CD4-positive, alpha-beta T cell treated with Interleukin-4 for 4 hours (primary cell): Measurements from ENCODE around the gene CRTC3.
A peak's percentile ranks its signal among the peaks of the same experiment; 100 is the strongest.
"Not testable (repeated sequence)": the region's sequence is repeated elsewhere in the genome, so short reads cannot be mapped to it uniquely, and the experiment has no call there.

ENCODE experiments used
- DNase-seq: peaks from one replicate; pipeline ENCODE4 v3.0.0-alpha.2; 2020

The CRTC3 gene

DNA sequence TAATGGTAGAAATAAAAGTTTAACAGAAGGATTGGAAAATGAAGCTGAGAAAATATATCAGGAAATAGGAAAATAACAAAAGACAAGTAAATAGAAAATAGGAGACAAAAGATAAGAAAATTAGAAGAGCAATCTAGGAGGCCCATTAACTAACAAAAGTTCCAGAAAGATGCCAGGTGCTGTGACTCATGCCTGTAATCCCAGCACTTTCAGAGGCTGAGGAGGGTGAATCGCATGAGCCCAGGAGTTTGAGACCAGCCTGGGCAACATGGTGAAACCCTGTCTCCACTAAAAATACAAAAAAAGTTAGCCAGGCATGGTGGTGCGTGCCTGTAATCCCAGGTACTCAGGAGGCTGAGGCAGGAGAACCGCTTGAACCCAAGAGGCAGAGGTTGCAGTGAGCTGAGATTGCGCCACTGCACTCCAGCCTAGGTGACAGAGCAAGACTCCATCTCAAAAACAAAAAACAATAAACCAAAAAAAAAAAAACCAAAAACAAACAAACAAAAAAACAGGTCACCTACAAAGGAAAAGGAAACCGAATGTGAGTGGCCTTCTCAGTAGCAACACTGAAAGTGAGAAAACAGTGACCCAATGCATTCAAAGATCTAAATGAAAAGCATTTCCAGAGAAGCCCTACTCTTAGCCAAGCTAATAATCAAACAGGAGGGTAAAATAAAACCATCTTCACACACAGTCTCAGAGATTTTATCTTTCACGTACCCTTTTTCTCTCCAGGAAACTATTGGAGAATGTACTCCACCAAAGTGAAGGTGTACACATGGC is 5.5 kb upstream of the CRTC3 start:
- not testable (repeated sequence) for DNase-seq

DNA sequence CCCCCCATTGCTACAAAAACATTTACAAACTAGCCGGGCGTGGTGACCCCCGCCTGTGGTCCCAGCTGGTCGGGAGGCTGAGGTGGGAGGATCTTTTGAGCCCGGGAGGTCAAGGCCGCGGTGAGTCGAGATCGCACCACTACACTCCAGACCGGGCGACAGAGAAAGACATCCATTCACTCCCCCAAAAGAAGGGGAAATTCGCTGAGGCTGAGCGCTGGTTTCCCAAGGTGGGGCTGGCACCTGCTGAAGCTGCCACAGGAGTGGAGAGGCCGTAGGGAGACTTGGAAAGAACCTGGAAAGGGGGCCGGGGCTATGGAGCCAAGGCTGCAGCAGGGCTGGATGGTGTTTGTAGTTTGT is 732 bp upstream of the CRTC3 start:
- DNase-seq: no peak

DNA sequence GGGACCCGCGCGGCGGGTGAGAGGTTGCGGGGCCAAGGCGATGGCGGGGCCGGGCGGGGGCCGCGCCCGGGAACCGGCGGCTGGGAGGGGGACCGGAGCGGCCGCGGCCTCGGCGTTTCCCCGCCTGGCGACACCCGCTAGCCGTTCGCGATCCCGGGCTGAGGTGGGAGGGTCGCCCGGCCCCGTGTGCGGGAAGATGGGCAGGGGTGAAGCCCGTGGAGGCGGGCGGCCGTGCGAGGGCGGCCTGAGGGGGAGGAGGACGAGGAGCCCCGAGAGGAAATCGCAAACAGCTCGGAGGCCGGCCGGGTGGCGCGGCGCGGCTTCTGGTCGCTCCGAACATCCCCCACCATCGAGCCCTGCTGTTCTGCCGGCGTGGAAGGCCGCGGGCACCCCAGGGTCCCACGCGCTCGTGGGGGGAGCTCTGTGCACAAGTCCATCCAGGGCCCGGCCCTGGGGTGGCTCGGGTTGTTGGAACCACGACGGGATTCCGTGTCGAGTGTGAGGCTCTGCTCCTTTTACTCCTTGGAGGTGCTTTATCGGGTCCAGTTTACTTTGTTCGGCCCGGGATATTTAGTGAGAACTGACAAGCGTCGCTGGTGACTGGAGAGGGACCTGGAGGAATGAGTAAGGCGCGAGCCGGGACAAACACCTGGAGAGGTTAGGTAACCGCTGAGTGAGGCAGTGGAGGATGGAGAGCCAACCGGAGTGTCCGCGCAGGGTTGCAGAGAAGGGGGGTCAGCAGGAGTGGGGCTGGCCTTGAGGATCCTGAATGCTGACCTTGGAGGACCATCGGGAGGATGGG is 728 bp downstream of the CRTC3 start:
- DNase-seq: peak; percentile 29

DNA sequence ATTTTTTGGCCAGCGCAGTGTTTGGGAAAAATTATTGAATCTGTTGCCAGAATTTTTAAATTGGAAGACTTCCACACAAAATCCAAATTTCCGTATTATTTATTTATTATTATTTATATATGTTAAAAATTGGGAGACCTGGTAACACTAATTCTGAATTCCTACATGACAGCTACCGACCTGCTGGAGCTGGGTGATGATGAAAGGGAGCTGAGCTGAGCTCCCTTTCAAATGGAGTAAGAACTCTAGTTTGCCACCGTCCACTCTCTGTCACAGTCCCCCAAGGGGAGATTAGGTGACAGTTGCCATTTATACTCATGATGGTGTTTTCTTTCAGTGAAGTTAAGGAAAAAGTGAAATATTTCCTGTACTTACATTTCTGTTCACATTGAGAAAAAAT is 1.4 kb downstream of the CRTC3 start:
- no peak for DNase-seq

DNA sequence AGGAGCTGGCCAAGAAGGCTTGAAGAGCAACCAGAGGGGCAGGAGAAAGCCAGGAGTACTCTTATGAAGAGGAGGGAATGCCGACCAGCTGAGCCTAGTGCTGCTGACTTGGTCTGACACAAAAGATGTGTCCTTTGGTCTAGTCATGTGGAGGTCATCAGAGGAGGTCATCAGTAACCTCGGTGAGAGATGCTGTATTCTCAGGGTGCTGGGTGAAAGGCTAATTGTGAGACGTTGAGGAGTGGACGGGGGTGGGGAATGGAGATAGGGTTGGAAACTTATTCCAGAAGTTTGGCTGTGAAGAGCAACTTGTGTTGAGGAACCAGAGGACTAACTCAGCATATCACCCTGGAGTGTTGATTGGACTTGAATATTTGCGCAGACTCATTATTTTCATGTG is 5.5 kb downstream of the CRTC3 start:
- DNase-seq: no peak

DNA sequence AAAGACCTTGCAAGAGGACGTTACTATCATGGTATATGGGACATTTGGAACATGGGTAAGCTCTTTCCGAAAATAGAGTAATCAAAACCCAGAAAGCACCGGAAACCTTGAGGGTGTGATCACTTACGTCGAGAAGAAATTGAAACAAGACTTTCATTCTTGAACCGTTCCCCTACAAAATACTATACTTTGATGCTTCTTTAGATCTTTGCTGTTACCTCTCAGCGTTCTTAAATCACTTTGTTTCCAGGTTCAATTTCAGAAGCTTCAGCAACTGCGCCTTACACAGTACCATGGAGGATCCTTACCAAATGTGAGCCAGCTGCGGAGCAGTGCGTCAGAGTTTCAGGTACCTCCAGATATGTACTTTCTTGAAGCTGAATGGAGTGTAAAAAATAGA is 10.1 kb downstream of the CRTC3 start:
- DNase-seq: peak; percentile 56

DNA sequence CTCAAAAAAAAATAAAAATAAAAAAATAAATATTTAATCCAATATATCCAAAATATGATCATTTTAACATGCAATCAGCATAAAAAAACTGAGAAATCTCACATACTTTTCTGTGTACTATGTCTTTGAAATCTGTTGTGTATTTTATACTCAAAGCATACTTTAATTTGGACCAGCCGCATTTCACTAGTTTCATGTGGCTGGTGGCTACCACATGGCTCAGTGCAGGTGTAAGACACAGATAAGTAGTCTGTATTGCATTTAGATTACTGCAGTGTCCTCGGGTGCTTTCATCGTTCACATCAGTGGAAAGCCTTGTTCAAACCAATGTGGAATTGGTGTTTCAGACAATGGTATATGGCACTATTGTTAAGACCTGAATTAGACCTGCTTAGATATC is 11.0 kb downstream of the CRTC3 start:
- no peak for DNase-seq

DNA sequence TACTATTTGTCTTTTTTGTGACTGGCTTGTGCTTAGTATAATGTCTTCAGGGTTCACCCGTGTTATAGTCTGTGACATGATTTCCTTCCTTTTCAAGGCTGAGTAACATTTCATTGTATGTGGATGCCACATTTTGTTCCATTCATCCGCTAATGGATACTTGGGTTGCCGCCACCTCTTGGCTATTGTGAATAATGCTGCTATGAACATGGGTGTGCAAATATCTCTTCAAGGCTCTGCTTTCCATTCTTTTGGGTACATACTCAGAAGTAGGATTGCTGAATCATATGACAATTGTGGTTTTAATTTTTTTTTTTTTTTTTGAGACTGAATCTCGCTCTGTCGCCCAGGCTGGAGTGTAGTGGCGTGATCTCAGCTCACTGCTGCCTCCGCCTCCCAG is 15.4 kb downstream of the CRTC3 start:
- DNase-seq: no peak

DNA sequence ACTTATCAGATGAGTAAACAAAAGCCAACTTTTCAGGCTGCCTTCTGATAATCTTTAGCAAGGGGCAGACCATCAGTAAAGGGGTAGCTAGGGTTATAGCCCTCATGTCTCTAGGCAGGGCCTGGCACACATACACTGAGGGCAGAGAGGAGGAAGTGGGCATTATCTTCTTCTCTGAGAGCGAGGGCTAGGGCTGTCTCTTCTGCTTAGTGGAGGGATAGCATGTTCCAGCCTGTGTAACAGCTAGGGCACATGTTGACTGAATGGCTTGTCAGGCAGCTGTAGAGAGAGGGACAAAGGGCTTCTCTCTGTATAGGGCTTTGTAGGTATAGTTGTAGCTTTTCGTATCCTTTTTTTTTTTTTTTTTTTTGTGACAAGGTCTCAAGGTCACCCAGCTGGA is 17.8 kb downstream of the CRTC3 start:
- no peak for DNase-seq

DNA sequence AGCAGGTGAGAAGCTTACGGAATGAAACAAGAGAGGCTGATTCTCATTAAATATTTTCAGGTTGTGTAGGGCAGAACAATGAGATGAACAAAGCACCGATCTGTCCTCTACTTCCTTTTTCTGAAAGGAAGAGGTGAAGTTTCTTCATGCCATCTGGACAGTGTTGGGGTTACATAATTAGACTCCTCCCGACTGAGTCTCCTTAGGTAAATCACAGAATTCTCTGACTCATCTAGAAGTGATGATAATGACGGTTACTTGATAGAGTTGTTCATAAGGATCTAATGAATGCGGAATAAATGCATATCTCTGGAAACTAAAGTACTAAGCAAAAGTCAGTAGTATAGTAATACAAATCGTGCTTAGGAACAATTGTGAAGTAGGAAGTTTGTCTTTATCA is 21.2 kb downstream of the CRTC3 start:
- no peak for DNase-seq

DNA sequence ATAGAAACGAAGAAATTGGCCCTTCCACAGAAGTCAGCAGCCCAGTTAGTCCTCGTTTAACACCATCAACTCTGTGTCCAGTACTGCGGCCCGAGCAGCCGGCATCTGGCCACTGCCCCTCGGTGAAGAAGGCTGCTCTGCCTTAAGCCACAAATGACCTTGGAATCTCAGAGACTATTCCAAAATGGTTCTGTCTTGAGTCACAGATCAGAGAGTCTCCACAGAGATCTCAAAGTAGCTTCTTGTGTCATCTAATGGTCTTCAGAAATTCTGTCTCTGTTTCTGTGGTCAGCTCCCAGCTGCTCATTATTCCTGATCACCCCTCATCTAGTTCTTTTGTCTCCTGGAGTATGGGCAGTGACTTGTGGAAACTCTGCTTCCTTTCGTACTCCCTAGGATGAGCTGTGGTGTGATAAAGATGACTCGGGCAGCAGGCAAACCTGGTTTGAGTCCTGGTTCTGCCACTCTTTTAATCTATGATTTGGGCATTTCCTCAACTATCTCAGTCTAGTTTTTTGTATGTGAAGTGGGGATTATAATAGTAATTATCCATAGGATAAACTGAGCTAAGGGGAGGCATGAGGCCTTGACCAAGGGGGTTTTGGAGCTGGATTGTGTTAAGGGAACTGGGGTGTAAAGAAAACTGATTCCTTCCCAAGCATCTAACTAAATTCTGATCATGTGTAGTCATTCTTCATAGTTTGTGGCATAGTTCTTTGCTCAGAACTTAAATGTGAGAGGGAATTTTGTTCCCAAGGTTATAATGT is 22.6 kb downstream of the CRTC3 start:
- DNase-seq: no peak

DNA sequence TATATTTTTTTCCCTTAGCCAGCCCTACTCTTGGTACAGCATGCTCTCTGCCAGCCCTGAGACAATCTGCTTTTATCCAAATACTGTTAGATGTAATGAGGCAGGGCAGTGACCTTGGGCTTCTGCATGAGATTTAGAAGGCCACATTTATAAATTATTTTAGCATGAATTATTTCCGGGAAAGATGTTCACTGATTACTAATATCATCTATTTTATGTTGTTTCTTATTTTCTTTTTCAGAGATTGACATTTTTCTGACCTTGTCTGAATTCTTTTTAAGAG is 23.1 kb downstream of the CRTC3 start:
- DNase-seq: no peak

DNA sequence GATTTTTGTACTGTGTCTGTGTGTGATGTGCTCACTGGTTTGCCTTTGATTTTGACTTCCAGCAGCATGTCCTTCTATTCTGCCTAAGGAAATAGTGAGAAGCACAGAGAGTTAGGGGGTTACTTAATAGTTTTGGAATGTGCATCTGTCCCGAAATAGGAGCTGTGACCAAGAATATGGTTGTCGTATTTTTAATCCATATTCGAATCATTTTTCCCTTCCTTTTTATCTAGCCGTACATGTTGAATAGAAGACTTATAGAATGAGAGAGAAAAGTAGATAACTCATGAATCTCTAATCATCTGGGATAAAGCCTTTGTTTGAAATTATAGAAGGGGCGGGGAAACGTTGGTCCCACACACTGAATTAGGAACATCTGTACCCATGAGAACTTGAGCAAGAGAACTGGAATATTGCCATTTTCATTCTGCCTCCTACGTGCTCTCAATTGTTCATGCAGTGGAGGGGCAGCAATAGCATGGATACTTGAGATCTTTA is 23.6 kb downstream of the CRTC3 start:
- no peak for DNase-seq

DNA sequence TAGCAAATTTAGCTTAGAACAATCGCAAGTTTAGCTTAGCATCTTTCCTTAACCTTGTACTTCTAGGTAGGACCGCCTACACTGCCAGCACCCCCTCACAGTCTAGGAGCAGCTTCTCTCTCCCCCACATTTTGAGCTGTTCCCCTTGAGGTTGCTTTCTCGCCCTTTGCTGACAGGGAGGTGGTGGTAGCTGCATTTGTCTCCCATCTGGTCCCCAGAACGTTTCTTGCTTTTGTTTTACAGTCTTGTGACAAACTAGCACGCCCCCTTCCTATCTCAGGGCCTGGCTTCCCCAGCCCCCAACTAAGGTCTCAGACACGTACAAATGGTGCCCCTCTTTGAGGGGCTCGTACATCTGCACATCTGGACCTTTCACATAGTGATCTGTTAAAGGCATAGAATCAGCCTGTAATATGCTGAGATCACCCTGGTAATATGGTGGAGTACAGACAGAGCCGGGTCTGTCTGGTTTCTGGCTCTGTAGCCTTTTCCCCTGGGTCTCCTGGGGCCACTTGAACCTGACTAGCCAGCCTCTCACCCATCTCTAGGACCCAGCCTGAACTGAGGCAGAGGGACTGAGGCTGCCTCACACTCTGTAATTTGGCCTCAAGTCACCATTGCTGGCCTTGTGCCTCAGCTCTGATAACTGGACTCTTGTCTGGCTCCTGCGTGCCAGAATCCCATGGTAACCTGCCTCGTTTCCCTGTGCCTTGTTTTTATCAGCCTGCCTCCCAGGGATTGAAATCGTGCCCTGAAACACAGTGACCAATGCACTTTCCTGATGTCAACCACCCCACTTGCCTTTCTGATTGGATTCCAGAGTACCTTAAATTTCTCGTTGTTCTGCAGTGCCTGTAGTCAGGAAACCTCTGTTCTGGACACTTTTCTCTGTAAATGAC is 27.7 kb downstream of the CRTC3 start:
- no peak for DNase-seq

DNA sequence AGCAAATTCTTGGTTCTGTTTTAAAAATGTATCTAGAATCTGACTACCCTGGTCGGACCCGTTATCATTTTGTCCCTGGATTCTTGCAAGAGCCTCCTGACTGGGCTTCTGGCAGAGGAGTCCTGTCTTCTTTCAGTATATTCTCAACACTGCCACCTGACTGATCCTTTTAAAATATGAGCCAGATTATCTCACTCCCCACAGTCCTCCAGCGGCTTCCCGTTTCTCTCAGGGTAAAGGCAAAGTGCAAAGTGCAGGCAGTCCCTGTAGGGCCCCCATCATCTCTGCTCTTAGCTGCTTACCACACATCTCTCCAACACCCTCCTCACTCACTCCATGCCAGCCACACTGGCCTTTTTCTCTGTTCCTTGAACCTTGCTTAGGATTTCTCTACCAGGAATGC is 28.4 kb downstream of the CRTC3 start:
- no peak for DNase-seq

DNA sequence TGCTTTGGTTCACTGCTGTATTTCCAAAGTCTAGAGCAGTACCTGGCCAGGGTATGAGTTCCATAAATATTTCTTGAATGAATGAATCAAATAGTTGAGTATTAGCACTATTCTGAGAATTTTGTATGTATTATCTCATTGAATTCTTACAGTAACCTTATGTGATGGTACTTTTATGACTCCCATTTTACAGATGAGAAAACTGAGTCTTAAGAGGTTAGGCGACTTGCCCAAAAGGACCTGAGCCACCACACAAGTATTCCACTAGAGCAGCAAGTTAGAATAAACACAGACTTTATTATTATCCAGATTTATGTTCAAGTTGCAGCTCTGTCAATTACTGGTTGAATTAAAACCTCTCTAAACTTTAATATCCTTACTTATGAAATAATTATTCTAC is 29.4 kb downstream of the CRTC3 start:
- no peak for DNase-seq

DNA sequence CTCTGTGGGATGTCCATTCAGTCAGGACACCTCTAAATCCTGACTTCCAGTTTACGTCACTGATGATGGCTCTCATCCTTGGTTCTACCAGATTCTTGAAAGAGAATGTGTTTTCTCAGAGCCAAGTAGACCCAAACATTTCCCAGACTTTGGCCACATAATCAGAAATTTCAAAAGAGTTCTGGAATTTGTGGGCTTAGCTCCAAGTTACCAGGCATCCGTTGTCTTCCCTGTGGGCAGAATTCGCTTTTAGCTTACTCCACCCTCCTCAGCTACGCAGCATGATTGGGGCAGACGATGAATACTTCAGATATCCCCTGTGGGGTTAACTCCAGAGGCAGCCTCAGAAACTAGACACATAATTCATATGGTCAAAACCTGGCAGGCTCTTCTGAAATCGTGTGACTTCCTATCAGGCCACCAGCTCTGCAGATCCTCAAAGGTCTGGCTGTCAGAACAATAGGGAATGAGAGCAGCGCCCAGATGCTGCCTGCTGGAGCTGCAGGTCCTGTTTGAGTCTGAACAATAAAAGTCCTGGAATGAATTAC is 30.6 kb downstream of the CRTC3 start:
- DNase-seq: no peak

DNA sequence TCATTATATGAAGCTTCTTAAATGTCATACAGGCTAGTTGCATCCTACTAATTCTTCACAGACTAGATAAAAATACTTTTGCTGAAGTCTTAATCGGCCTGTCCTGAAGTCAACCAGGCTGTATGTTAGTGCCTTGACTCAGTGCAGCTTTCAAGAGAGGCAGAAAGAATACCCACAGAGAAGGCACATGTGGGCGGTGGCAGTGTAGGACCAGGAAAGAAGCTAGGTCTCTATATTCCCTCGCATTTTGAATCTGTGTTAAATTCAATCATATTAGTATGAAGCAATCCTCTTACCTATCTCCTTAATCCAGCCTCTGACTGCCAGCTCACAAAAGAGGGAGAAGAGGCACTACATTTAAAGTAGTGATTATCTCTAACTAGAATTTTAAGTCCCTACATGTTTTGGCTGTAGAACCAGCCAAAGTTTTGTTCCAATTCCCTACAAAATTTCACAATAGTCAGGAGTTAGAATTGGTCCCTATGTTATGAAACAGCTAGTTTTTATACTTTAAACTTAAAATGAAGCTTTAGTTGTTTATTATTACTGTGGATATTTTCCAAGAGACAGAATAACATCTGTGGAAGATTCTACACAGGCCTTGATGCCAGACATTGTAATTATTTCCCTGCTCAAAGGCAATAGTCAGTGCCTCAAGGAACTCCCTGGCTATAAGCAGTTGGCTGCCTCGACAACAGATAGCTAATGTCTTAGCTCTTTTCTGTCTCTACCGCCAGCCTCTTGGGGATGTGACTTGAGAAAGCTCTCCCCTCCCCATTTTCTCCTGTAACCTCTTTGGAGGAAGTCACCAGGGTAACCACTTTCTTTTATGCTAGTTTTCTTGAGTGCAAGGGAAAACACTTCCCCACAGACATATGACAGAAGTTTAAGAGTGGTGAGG is 31.9 kb downstream of the CRTC3 start:
- DNase-seq: peak; percentile 71

DNA sequence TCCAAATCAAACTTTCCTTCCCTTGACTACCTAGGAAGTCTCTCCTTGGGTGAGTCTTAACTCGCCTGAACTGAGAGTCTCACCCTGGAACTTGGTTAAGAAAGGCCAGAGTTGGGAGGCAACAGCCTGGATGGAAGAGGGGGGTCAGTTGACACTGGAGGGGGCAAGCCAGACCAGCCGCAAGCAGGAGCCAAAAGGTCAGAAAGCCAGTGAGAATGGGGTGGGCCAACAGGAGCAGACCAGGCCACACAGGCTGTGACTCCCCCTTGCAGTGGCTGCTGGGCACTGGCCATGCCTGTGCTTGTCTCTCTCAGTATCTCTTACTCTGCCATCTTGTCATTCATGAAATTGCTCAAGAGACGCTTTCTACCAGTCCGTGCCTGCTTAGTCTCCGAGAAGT is 32.9 kb downstream of the CRTC3 start:
- DNase-seq: no peak

DNA sequence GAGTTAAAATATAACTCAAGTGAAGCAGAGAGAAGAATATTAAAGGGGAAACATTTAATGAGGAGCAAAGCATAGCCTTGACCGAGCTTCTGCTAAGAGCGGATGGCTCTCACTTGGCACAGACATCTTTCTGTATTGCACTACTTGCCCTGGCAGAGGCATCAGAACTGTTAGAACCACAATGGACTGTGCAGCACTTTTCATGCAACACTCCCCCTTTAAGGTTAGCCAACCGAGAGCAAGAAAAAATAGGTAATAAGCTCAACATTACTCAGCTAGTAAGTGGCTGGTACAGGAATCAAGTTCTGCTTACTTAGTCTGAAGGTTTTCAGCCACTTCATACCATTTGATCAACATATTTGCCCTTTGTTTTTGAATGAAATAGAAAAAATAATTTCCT is 33.7 kb downstream of the CRTC3 start:
- no peak for DNase-seq

DNA sequence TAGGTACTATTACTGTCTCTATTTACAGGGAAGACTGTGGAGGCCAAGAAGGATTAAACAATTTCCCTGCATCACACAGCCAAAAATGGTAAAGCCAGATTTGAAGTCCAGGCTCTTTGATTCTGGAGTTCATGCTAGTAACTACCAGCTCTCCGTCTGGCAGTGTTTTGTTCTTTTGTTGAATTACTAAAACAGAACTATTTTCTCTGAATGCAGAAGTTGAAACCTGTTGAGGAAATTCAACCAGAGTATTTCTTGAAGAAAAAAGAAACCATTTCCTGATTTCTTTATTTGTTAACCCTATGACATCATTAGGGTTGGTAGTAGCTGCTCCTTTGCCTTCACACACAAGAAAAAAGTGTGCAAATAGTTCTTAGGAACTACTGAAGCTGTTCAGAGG is 34.3 kb downstream of the CRTC3 start:
- DNase-seq: peak; percentile 49
